Measurements from ENCODE around the gene CLEC2L.
A peak's percentile ranks its signal among the peaks of the same experiment; 100 is the strongest.

Gene CLEC2L

DNA sequence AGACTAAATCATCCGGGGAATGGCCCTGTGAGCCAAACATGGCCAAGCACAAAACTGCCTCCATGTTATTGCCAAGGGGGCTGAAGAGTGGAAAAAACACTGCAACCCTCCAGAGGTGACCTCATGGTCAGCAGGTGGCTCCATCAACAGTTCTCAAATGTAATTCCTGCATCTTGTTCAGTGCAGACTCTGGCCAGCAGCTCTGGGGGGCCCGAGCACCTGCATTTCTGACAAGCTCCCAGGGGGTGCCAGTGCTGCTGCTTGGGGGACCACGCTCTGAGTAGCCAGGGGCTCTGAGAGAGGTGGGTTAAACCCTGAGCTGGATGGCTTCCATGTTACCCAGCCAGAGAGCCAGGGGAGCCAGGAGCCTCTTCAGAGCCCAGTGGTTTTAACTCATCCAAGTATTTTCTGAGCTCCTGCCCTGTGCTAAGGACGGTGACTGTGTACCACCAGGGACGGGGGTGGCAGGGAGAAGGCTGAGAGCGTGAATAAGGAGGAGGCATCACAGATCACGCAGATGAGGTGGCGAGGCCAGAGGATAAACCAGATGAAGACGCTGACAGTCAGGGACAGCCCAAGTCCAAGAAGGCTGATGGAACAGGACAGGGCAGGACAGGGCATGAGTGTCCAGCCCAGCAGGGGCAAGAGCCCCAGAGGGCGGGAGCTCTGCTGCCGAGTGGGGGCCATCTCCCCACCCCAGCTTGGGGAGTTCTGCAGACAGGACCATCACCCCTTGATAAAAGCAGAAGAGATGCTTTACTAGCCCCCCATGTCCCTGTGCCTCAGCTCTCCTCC, 52.9 kb downstream of the CLEC2L start:
- DNase-seq = no peak

DNA sequence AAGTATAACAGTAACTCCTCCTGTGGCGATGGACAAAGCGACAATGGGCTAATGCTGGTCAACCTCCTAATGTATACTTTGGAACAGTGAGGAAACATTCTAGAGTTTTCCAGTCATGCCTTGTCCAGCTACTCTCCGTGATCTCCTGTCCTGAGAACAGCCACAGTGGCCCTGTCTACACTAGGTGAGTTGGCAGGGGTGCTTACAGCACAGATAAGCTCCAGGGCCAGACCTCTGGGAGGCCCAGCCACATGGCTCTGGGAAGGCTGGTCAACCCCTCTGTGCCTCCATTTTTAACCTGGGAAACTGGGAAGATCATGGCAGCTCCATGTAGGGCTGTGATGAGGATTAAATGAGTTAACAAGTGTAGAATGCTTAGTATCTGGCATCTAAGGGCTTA, 57.0 kb downstream of the CLEC2L start:
- no peak for DNase-seq

DNA sequence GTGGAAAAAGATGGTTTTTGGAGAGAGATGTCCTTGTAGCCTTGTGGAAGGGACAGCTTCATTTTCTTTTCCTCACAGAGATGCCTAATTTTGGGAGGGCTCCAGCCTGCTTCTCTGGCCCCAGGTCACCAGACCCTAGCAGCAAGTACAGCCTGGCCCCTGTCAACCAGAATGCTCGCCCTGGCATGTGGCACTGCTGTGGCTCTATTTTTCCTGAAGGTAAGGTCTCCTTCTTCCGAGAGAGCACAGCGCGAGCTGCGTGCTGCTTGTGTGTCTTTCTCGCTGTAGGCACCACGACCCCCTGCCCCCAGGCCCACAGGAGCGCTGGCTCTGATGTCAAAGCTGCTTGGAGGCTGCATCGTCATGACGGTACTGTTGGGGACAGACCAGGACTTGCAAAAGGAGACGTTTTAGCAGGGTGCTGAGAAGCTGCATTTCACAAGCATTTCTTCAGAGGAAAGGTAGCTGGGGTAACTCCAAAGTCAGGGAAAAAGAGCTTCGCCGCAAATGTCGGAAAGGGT, 58.7 kb downstream of the CLEC2L start:
- no peak for DNase-seq

DNA sequence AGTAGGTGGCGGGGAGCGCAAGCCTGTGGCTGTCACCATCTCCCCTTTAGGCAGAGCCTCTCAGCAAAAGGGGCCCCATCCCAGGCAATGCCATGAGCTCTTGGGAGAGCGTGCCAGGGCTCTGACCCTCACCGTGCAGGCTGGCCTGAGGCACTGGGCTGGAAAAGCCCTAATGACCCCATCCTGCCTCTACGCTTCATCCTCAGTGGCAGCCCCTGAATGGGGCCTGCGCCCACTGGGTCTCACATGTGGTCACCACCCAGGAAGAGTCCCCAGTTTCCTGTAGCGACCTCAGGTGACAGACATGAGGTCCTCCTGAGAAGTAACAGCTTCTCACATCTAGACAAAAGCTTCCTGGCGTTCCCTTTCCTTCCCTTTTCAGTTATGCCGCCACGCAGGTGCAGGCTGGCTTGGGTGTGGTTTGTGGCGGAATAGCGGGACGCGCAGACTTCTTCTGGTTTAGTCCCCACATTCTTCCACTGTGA, 59.2 kb downstream of the CLEC2L start:
- no peak for DNase-seq

DNA sequence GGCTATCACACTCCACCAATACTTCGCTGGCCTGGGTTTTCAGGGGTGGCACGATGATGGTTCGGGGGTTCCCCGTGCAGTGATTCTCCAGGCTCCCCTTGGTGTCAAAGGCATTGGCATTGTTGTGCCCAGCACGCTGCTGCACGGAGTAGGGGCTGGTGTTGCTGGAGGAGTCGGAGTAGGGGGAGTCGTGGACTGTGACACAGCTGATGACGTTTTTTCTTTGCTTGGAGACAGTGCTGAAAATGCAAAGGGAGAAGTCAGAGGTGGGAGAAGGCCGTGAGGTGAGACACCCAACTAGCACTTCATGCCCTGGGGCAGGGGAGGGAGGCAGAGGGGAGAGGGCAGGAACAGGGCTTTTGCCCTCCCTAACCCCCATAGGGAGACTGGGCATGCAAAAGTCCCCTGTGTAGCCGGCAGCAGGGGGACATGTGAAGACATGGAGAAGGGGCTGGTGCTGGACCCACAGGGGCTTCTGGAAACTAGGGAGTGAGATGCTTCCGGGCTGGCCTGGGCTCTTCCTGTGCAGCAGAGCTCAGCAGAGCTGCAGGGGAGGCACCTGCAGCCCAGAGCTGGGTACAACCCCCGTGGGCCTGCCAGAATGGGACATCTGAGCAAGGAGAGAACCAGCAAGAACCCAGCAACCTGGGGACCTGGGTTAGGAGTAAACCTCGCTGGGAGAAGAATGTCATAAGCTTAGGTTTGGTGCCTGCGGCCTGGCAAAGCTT, 60.5 kb downstream of the CLEC2L start:
- no peak for DNase-seq

DNA sequence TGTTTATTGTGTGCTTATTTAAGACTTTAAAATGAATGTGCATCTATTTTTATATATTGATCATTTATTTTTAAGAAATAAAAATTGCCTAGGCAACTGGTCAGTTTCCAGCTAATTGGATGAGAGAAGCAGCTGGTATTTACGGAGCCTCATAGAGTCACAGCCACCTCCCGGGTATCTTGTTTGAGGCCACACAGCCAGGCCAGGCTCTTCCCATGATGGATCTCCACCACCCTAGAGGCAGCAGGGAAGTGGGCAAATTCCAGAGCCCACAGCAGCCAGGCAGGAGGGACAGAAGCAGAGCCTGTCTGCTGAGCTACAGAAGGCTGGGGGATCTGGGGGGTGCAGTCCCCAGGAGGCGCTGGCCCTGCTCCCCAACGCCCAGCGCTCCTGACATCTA, 61.6 kb downstream of the CLEC2L start:
- DNase-seq = no peak

DNA sequence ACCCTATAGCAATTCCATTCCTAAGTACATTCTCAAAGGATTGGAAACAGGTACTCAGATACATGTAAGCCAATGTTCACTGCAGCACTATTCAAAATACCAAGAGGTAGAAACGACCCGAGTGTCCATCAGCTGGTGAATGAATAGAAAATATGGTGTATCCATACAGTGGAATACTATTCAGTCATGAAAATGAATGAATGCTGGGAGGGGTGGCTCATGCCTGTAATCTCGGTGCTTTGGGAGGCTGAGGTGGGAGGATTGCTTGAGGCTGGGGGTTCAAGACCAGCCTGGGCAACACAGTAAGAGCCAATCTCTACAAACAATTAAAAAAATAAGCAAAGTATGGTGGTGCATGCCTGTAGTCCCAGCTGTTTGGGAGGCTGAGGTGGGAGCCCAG, 62.8 kb downstream of the CLEC2L start:
- no peak for DNase-seq

DNA sequence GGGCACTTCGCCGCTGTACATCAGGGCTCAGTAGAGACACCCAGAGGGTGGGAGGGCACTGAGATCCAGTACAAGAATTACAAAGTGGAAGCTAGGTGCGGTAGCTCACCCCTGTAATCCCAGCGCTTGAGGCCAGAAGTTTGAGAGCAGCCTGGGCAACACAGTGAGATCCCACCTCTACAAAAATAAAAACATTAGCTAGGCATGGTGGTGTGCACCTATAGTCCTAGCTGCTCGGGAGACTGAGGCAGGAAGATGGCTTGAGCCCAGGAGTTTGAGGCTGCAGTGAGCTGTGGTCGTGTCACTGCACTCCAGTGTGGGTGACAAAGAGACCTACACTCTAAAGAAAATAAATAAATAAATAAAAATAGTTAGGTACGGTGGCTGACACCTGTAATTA, 64.0 kb downstream of the CLEC2L start:
- DNase-seq = no peak

DNA sequence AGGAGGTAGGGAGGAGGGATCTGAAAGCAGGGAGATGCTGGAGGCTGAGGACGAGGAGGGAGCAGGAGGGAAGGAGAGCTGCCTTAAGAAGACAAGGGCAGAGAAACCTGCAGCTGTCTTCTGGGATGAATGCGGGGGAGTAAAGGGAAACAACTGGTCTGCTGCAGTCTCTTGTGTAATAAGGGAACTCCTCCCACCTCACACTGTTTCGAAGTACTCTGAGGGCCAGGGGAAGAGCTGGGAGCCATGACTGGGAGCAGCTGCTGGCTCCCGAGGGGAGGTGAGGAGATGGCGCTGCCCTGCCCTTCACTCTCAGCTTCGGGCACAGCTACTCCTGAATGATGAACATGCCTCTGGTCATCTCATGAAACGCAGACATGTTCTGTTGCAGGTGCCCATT, 65.1 kb downstream of the CLEC2L start:
- DNase-seq = peak; percentile 32

DNA sequence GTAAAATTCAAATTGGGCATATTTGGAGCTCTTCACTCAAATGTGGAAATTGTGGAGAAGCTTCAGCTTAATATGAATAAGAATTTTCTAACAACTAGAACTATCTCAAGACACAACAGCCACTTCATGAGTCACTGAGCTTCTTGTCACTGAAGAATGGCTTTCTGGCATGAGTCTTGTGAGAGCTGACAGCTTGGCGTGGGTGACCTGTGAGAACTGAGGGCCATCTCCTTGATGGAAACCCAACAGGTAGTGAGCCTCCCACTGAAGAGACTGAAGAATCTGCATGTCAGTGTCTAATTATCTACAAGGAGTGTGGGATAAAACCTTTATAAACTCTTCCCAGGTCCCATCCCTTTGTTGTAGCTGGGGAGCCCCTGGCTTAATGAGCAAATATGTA, 66.0 kb downstream of the CLEC2L start:
- no peak for DNase-seq

DNA sequence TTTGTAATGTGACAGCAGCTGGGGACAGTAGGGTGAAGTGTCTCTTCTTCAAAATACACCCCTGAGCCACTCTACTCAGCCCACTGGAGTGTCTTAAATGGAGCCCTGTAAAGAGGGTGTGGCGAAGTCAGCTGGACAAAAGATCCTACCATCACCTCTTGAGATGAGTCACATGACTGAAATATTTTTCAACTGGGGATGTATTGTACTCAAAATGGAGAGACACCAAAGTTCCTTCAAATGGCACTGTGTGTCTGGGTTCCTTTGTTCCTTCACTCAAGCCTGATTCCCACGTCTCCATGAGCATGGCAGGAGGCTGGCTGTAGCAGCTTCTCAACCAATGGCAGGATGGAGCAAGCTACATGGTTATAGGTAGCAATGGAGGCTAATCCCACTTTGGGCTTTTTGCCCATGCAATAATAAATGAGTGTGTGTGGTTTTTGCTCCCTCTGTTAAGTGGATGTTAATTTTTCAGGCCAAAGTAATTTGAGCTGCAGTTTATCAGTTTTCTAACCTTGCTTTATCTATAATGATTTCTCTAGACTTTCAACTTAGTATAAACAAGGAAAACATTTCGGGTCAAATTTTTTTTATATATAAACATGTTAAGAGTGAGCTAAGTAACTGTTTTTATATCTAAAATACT, 68.2 kb downstream of the CLEC2L start:
- no peak for DNase-seq

DNA sequence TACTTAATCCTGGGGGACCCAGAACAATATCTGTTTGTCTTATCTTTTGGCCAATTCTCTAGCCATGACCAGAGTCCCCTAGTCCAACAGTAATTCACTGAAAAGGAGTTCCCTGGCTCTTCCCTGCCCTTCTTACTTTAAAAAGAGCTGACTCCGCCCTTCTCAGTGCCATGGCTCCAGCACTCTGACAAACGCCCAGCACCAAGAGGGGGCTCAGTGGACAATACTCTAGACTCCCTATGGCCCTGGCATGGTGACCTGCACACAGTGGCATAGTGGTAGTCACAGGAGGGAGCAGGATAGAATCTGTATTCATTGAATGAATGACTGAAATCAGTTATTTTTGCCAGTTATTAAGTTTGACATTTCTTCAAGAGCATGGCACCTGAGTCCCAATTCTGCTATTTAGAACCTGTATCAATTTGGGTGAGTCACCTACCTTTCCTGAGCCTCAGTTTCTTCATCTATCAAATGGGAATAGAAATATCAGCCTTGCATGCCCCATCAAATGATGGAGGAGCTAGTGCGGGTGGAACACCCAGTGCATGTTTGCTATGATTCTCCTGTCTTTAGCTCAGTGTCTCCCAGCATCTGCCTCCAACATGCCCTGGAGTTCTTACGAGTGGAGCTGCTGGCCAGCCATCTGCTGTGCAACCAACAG, 69.4 kb downstream of the CLEC2L start:
- no peak for DNase-seq

DNA sequence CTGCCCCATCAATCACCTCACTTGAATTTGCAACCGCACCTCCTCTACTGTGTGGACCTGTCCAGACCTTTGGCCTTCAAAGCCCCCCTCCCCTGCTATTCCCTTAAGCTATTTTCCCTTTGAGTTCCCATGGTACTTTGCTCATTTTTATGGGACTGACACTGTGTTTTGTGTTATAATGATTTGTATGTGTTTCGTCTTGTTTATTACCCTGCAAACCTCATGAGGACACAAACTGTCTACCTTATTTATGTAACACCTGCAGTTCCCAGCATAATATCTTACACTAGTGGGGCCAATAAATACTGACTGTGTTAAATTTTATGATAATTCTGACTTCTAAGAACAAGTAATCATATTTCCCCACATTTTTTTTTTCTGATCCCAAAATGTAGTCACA, 70.6 kb downstream of the CLEC2L start:
- DNase-seq = no peak

All from right hindlimb (tissue), 1 donor.